Neural progenitor cell (in vitro differentiated cells): ENCODE results near the gene ACOT6.

Source experiments
- EZH2 ChIP-seq: fragments of 200-600 bp; sonication (generic); IDR thresholded peaks from 2 replicates; pipeline ENCODE4 v1.6.1; 2017; ENCODE audit warnings: antibody characterized with exemption, mild to moderate bottlenecking, moderate library complexity
- TF ChIP-seq, protein P1 (sequence below): fragments of 200-600 bp; sonication (generic); IDR thresholded peaks from 2 replicates; pipeline ENCODE4 v1.5.1; 2017; ENCODE audit warnings: antibody characterized with exemption, mild to moderate bottlenecking

DNA sequence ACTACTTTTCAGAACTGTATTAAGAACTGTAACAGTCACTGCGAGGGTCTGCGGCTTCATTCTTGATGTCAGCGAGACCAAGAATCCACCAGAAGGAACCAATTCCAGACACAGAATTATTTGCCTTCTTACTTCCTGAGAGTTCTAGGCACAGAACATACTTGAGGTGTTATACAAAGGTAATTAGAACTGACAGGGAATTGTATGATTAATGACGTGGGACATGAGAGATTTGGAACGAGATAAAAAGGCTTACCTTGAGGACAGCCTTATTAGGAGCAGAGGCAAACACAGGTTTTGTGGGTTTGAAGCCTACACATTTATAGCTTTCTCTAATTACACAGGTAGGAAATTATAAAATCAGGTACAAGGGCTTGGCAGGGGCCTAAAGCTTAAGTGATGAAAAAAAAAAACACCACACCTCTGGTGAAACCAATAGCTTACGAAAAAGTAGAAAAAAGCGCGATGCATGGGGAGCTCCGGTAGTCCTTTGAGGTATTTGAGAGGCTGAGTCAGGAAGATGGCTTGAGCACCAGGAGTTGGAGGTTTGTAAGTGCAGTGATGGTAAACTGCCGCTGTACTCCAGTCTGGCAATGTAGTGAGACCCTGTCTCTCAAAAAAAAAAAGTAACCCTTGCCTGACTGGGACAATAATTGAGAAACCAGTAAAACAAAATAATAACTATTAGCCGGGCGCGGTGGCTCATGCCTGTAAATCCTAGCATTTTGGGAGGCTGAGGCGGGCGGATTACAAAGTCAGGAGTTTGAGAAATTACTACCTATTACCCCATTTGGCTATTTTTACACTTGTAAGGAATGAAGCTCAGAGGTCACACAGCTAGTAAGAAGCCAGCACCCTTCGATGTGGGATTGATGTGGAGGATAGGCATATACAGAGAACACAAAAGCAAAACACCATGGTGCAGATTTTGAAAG is 44.1 kb upstream of the ACOT6 start:
- TF ChIP-seq, protein P1, sequence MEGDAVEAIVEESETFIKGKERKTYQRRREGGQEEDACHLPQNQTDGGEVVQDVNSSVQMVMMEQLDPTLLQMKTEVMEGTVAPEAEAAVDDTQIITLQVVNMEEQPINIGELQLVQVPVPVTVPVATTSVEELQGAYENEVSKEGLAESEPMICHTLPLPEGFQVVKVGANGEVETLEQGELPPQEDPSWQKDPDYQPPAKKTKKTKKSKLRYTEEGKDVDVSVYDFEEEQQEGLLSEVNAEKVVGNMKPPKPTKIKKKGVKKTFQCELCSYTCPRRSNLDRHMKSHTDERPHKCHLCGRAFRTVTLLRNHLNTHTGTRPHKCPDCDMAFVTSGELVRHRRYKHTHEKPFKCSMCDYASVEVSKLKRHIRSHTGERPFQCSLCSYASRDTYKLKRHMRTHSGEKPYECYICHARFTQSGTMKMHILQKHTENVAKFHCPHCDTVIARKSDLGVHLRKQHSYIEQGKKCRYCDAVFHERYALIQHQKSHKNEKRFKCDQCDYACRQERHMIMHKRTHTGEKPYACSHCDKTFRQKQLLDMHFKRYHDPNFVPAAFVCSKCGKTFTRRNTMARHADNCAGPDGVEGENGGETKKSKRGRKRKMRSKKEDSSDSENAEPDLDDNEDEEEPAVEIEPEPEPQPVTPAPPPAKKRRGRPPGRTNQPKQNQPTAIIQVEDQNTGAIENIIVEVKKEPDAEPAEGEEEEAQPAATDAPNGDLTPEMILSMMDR = no peak
- no peak for TF ChIP-seq EZH2
